CD14-positive monocyte (primary cell): ENCODE results near the gene CERKL. TPM values are rescaled to one million over a fixed set of nuclear protein-coding genes. Genes with fewer than 3 reads are reported as not detected.

Experiments used
- DNase-seq, 3 donors: peaks; one replicate each; pipeline ENCODE4 v3.0.0-alpha.2; 2011 to 2022
- H2AFZ ChIP-seq: 2 replicates; pipeline ENCODE4 v1.6.0; 2012; ENCODE audit warnings: mild to moderate bottlenecking, low read depth, low read length, inconsistent platforms; ENCODE audit not compliant: insufficient read depth, poor library complexity, severe bottlenecking
- H3K27ac ChIP-seq, 2 donors: 1 replicate in 1 of 2; 2 replicates in 1 of 2; pipeline ENCODE4 v1.5.1; 2012 to 2013; ENCODE audit warnings: low read length in 2 of 2, control low read depth in 1 of 2, inconsistent platforms in 1 of 2, low read depth in 1 of 2, mild to moderate bottlenecking in 1 of 2
- H3K27me3 ChIP-seq, 2 donors: one replicate each; pipeline versions ENCODE4 v1.6.0 to v1.6.1; 2011 to 2013; ENCODE audit warnings: low read length in 2 of 2; ENCODE audit not compliant: control insufficient read depth in 2 of 2, insufficient read depth in 2 of 2
- H3K36me3 ChIP-seq, 2 donors: replicated peaks in 1 of 2; 1 replicate in 1 of 2; 2 replicates in 1 of 2; pipeline versions ENCODE4 v1.5.1 to v1.6.1; 2012 to 2013; ENCODE audit warnings: low read length in 2 of 2, control low read depth in 1 of 2, inconsistent platforms in 1 of 2, mild to moderate bottlenecking in 1 of 2; ENCODE audit not compliant: insufficient read depth in 2 of 2, control insufficient read depth in 1 of 2
- H3K4me1 ChIP-seq, 2 donors: 1 replicate in 1 of 2; 2 replicates in 1 of 2; pipeline versions ENCODE4 v1.5.1 to v1.6.1; 2012 to 2013; ENCODE audit warnings: low read length in 2 of 2, control low read depth in 1 of 2, inconsistent platforms in 1 of 2, mild to moderate bottlenecking in 1 of 2, moderate library complexity in 1 of 2; ENCODE audit not compliant: insufficient read depth in 2 of 2, control insufficient read depth in 1 of 2
- H3K4me2 ChIP-seq: replicated peaks from 2 replicates; pipeline ENCODE3; 2012; ENCODE audit warnings: low read length, moderate library complexity, mild to moderate bottlenecking; ENCODE audit not compliant: poor library complexity, severe bottlenecking; ENCODE audit errors: extremely low read depth
- H3K4me3 ChIP-seq, 3 experiments: fragments of 200-600 bp in 1 of 3; sonication (generic) in 1 of 3; replicated peaks in 1 of 3; 1 replicate in 2 of 3; 2 replicates in 1 of 3; pipeline ENCODE4 v1.5.1; 2011 to 2013; ENCODE audit warnings: low read length in 3 of 3, mild to moderate bottlenecking in 3 of 3, control low read depth in 2 of 3, low read depth in 2 of 3, inconsistent platforms in 1 of 3, moderate library complexity in 1 of 3
- H3K79me2 ChIP-seq: 2 replicates; pipeline ENCODE4 v1.6.0; 2012; ENCODE audit warnings: mild to moderate bottlenecking, control low read depth, inconsistent platforms, low read length, moderate library complexity; ENCODE audit not compliant: insufficient read depth
- H3K9ac ChIP-seq: 2 replicates; pipeline ENCODE4 v1.6.0; 2017; ENCODE audit warnings: low read length, mild to moderate bottlenecking; ENCODE audit not compliant: insufficient read depth, poor library complexity, severe bottlenecking
- H3K9me3 ChIP-seq, 2 donors: replicated peaks in 1 of 2; 1 replicate in 1 of 2; 2 replicates in 1 of 2; pipeline versions ENCODE4 v1.5.1 to v1.6.1; 2012 to 2013; ENCODE audit warnings: low read length in 2 of 2, control low read depth in 1 of 2; ENCODE audit not compliant: control insufficient read depth in 1 of 2, insufficient read depth in 1 of 2
- H4K20me1 ChIP-seq: 2 replicates; pipeline ENCODE4 v1.6.0; 2012; ENCODE audit warnings: mild to moderate bottlenecking, low read length, control low read depth, moderate library complexity; ENCODE audit not compliant: insufficient read depth
- H3K27ac Mint-ChIP-seq, 7 donors: one replicate each; pipeline ENCODE4 v1.8.0; 2020; ENCODE audit warnings: mild to moderate bottlenecking in 7 of 7, mixed read lengths in 7 of 7, moderate library complexity in 6 of 7, inconsistent platforms in 2 of 7
- H3K27me3 Mint-ChIP-seq, 3 donors: one replicate each; pipeline ENCODE4 v1.8.0; 2021 to 2022; ENCODE audit warnings: low read depth in 3 of 3, mild to moderate bottlenecking in 3 of 3, mixed read lengths in 3 of 3, moderate library complexity in 3 of 3, inconsistent platforms in 1 of 3
- H3K36me3 Mint-ChIP-seq, 2 donors: one replicate each; pipeline ENCODE4 v1.8.0; 2020; ENCODE audit warnings: mixed read lengths in 2 of 2, inconsistent platforms in 1 of 2, mild to moderate bottlenecking in 1 of 2
- H3K4me1 Mint-ChIP-seq: one replicate; pipeline ENCODE4 v1.8.0; 2020; ENCODE audit warnings: mild to moderate bottlenecking, mixed read lengths
- H3K4me3 Mint-ChIP-seq, 2 donors: one replicate each; pipeline ENCODE4 v1.8.0; 2020; ENCODE audit warnings: mild to moderate bottlenecking in 2 of 2, mixed read lengths in 2 of 2, moderate library complexity in 1 of 2
- H3K9me3 Mint-ChIP-seq, 7 donors: one replicate each; pipeline ENCODE4 v1.8.0; 2020 to 2022; ENCODE audit warnings: mixed read lengths in 7 of 7, mild to moderate bottlenecking in 6 of 7, moderate library complexity in 6 of 7, inconsistent platforms in 2 of 7
- CTCF ChIP-seq: fragments of 200-600 bp; IDR thresholded peaks from one replicate; pipeline ENCODE4 v1.8.0; 2022; ENCODE audit warnings: antibody characterized with exemption, mild to moderate bottlenecking
- WGBS: methylation state at CpG from one replicate; pipeline ENCODE4 v1.1.5; 2013; ENCODE audit warnings: missing lambda C conversion rate; ENCODE audit not compliant: insufficient coverage; 5-methylcytosine and 5-hydroxymethylcytosine counted together
- intact Hi-C, 2 donors: fragments of 100-400 bp; cut with micrococcal nuclease; formaldehyde crosslinking; loops; one replicate each; pipeline versions ENCODE4 v1.15.0 to v1.15.1; 2023
- polyA plus RNA-seq, 3 donors: library from polyadenylated mRNA; depleted of rRNA in 1 of 3; unstranded in 2 of 3; stranded (reverse) in 1 of 3; fragments of 300-500 nt in 2 of 3; fragments of >200 nt in 1 of 3; fragmentation: Illumina TruSeq in 2 of 3; gene quantifications; 1 replicate in 2 of 3; 2 replicates in 1 of 3; pipeline ENCODE4 v1.2.3, GENCODE V29; 2012 to 2021

Gene CERKL
- polyA plus RNA-seq, 3 donors = 0.12 to 16.3 (median 8.6) TPM

- Histone ChIP-seq H3K9ac (no peak overlapping the region), H4K20me1 (no peaks in the 10 kb centered on the region), H3K36me3 (no peaks in the 10 kb centered on the region), H2AFZ (no peak overlapping the region), H3K4me3 (no peak overlapping the region), H3K4me2 (no peak overlapping the region), H3K79me2 (no peaks in the 10 kb centered on the region), H3K27ac (no peak overlapping the region), H3K9me3 (no peaks in the 10 kb centered on the region), H3K4me1 (no peaks in the 10 kb centered on the region), H3K27me3 (no peaks in the 10 kb centered on the region)
- Mint-ChIP-seq H3K4me3 (no peak overlapping the region), H3K27ac (no peak overlapping the region), H3K9me3 (peaks cover 0 to 2% (median 0%) of the 10 kb centered on the region in 7 donors), H3K27me3 (peaks cover 0 to 2% (median 1%) of the 10 kb centered on the region in 3 donors), H3K4me1 (no peaks in the 10 kb centered on the region), H3K36me3 (no peaks in the 10 kb centered on the region)
- intact Hi-C loops = no loop called here
- TF ChIP-seq CTCF = no peak
- no CpG with 5 or more reads among the region's 1 CpG for WGBS
- DNase-seq = no peak
Observed at GRCh38 chr2:181643151-181643550, 13.8 kb downstream of the CERKL start.

GRCh38 chr2:181642086-181642485 lies 14.8 kb downstream of the CERKL start:
- H3K9me3 ChIP-seq = no peaks in the 10 kb centered on the region

More at GRCh38 chr2:181642086-181642485, 14.8 kb downstream of the CERKL start:
- 100% methylated on average over 1 of the region's 4 CpGs for WGBS
- Mint-ChIP-seq H3K4me1 (peaks cover 5% of the 10 kb centered on the region), H3K27me3 (peaks cover 0 to 1% (median 0%) of the 10 kb centered on the region in 3 donors), H3K9me3 (peaks cover 0 to 2% (median 0%) of the 10 kb centered on the region in 7 donors), H3K27ac (no peak overlapping the region), H3K36me3 (no peaks in the 10 kb centered on the region), H3K4me3 (no peak overlapping the region)
- Histone ChIP-seq H3K4me3 (no peak overlapping the region), H3K27me3 (no peaks in the 10 kb centered on the region), H3K36me3 (no peaks in the 10 kb centered on the region), H4K20me1 (no peaks in the 10 kb centered on the region), H3K27ac (no peak overlapping the region), H3K4me2 (no peak overlapping the region), H3K4me1 (no peaks in the 10 kb centered on the region), H3K79me2 (no peaks in the 10 kb centered on the region), H2AFZ (no peak overlapping the region), H3K9ac (no peak overlapping the region)
- intact Hi-C loops = no loop called here
- no peak for DNase-seq
- no peak for TF ChIP-seq CTCF
